SK-N-SH (cell line): ENCODE data around the gene GCLC. TPM values are rescaled to one million over a fixed set of nuclear protein-coding genes. Genes with fewer than 3 reads are reported as not detected.

ENCODE experiments used
- CTCF ChIA-PET: fragments of 300-600, 350-600 bp; formaldehyde crosslinking; extraction: SDS; loops from one replicate; lab custom pipeline; 2021; lab: Yijun Ruan, JAX
- POLR2A ChIA-PET: fragments of 350-600 bp; sonication (Branson Sonifier 250); formaldehyde crosslinking; extraction: SDS; loops from one replicate; lab custom pipeline; 2020; ENCODE audit warnings: antibody characterized with exemption, inconsistent platforms; lab: Yijun Ruan, JAX
- DNase-seq: peaks from one replicate; pipeline ENCODE4 v3.0.0; 2012
- H2AFZ ChIP-seq: fragments of 200-600 bp; sonication (generic); 2 replicates; pipeline ENCODE4 v1.8.1; 2016; ENCODE audit warnings: antibody characterized with exemption, mild to moderate bottlenecking, low read depth
- H3F3A ChIP-seq: fragments of 200-600 bp; sonication (generic); replicated peaks from 2 replicates; pipeline ENCODE3; 2016; ENCODE audit warnings: antibody characterized with exemption, mild to moderate bottlenecking; ENCODE audit not compliant: insufficient read depth
- H3K27ac ChIP-seq, 2 experiments: fragments of 200-500 bp in 1 of 2; fragments of 200-600 bp in 1 of 2; sonication (Bioruptor generic) in 1 of 2; sonication (generic), shearing (Covaris generic) in 1 of 2; 2 replicates each; pipeline versions ENCODE4 v1.5.1 to v1.6.1; 2014 to 2016; ENCODE audit warnings: low read depth in 2 of 2, inconsistent platforms in 1 of 2, low read length in 1 of 2, mild to moderate bottlenecking in 1 of 2, mixed read lengths in 1 of 2
- H3K27me3 ChIP-seq: fragments of 200-600 bp; sonication (generic), shearing (Covaris generic); 2 replicates; pipeline ENCODE4 v1.6.1; 2016; ENCODE audit warnings: mixed run types; ENCODE audit not compliant: insufficient read depth
- H3K36me3 ChIP-seq, 2 experiments: fragments of 200-500 bp in 1 of 2; fragments of 200-600 bp in 1 of 2; sonication (Bioruptor generic) in 1 of 2; sonication (generic) in 1 of 2; replicated peaks in 1 of 2; 2 replicates each; pipeline versions ENCODE3 to v1.5.1; 2014 to 2016; ENCODE audit warnings: low read length in 1 of 2, mild to moderate bottlenecking in 1 of 2; ENCODE audit not compliant: insufficient read depth in 2 of 2, control insufficient read depth in 1 of 2
- H3K4me1 ChIP-seq, 2 experiments: fragments of 200-500 bp in 1 of 2; fragments of 200-600 bp in 1 of 2; sonication (Bioruptor generic) in 1 of 2; sonication (generic), shearing (Covaris generic) in 1 of 2; 2 replicates each; pipeline versions ENCODE4 v1.5.1 to v1.6.1; 2014 to 2016; ENCODE audit warnings: low read depth in 1 of 2, low read length in 1 of 2, mixed run types in 1 of 2; ENCODE audit not compliant: insufficient read depth in 2 of 2, control insufficient read depth in 1 of 2
- H3K4me2 ChIP-seq: fragments of 200-600 bp; sonication (generic), shearing (Covaris generic); 2 replicates; pipeline ENCODE4 v1.6.1; 2017; ENCODE audit warnings: mixed run types
- H3K4me3 ChIP-seq, 2 experiments: fragments of 200-500 bp in 1 of 2; fragments of 200-600 bp in 1 of 2; sonication (Bioruptor generic) in 1 of 2; sonication (generic), shearing (Covaris generic) in 1 of 2; 2 replicates each; pipeline versions ENCODE4 v1.5.1 to v1.8.1; 2014 to 2016; ENCODE audit warnings: low read depth in 2 of 2, inconsistent platforms in 1 of 2, low read length in 1 of 2, mild to moderate bottlenecking in 1 of 2, mixed read lengths in 1 of 2, moderate library complexity in 1 of 2
- H3K79me2 ChIP-seq: fragments of 200-600 bp; sonication (generic); 2 replicates; pipeline ENCODE4 v1.8.1; 2017; ENCODE audit warnings: mild to moderate bottlenecking; ENCODE audit not compliant: insufficient read depth
- H3K9ac ChIP-seq: fragments of 200-600 bp; sonication (generic); 2 replicates; pipeline ENCODE4 v1.6.1; 2017; ENCODE audit warnings: mixed run types
- H3K9me2 ChIP-seq: fragments of 200-600 bp; sonication (generic); 2 replicates; pipeline ENCODE4 v1.6.1; 2017; ENCODE audit warnings: mixed run types
- H3K9me3 ChIP-seq: fragments of 200-600 bp; sonication (generic); 2 replicates; pipeline ENCODE4 v1.6.1; 2017; ENCODE audit warnings: mixed run types, mild to moderate bottlenecking, moderate library complexity
- H4K20me1 ChIP-seq: fragments of 200-600 bp; sonication (generic); 2 replicates; pipeline ENCODE4 v1.6.1; 2017; ENCODE audit warnings: mild to moderate bottlenecking, mixed run types; ENCODE audit not compliant: insufficient read depth
- ELF1 ChIP-seq: IDR thresholded peaks from 2 replicates; pipeline ENCODE4 v1.4.0; 2012
- FOSL2 ChIP-seq: IDR thresholded peaks from 2 replicates; pipeline ENCODE4 v1.4.0; 2012; ENCODE audit warnings: low read depth, mild to moderate bottlenecking, moderate library complexity, borderline replicate concordance
- FOXJ3 ChIP-seq: sonication (generic); formaldehyde crosslinking; IDR thresholded peaks from 2 replicates; pipeline ENCODE4 v1.5.1; 2020; ENCODE audit warnings: mild to moderate bottlenecking, missing genetic modification reagents
- IRF3 ChIP-seq: fragments of 150-350 bp; IDR thresholded peaks from 2 replicates; pipeline ENCODE4 v1.6.1; 2016; ENCODE audit warnings: mild to moderate bottlenecking, low read depth, low read length
- JUND ChIP-seq: IDR thresholded peaks from 2 replicates; pipeline ENCODE4 v1.4.0; 2012
- MAX ChIP-seq: IDR thresholded peaks from 2 replicates; pipeline ENCODE4 v1.4.0; 2012; ENCODE audit warnings: low read depth
- MEF2A ChIP-seq: IDR thresholded peaks from 2 replicates; pipeline ENCODE4 v1.4.0; 2012; ENCODE audit warnings: low read depth, borderline replicate concordance
- NFIC ChIP-seq: IDR thresholded peaks from 2 replicates; pipeline ENCODE4 v1.4.0; 2012; ENCODE audit warnings: borderline replicate concordance
- PBX3 ChIP-seq: IDR thresholded peaks from 2 replicates; pipeline ENCODE4; 2012
- POLR2AphosphoS5 ChIP-seq: IDR thresholded peaks from 2 replicates; pipeline ENCODE4 v1.6.1; 2012; ENCODE audit warnings: low read depth, low read length
- RCOR1 ChIP-seq: fragments of 150-350 bp; IDR thresholded peaks from 2 replicates; pipeline ENCODE4 v1.6.1; 2017; ENCODE audit warnings: antibody characterized with exemption, low read length
- REST ChIP-seq: IDR thresholded peaks from 2 replicates; pipeline ENCODE4 v1.6.1; 2012; ENCODE audit warnings: mild to moderate bottlenecking, low read depth, low read length, moderate library complexity
- RFX5 ChIP-seq: IDR thresholded peaks from 2 replicates; pipeline ENCODE4 v1.6.1; 2012; ENCODE audit warnings: mild to moderate bottlenecking, improper control_type of control experiment, low read length
- TEAD4 ChIP-seq: IDR thresholded peaks from 2 replicates; pipeline ENCODE4 v1.4.0; 2012; ENCODE audit warnings: mild to moderate bottlenecking, borderline replicate concordance; ENCODE audit not compliant: insufficient read depth
- USF1 ChIP-seq: IDR thresholded peaks from 2 replicates; pipeline ENCODE4 v1.4.0; 2012; ENCODE audit warnings: low read depth, borderline replicate concordance
- YY1 ChIP-seq: IDR thresholded peaks from 2 replicates; pipeline ENCODE4 v1.4.0; 2012; ENCODE audit warnings: low read depth, mild to moderate bottlenecking
- WGBS: methylation state at CpG from one replicate; pipeline ENCODE4 v1.1.6; 2017; ENCODE audit warnings: low lambda C conversion rate; 5-methylcytosine and 5-hydroxymethylcytosine counted together
- polyA plus RNA-seq, 3 experiments: library from polyadenylated mRNA; depleted of rRNA; stranded (reverse); fragments of >200 nt; gene quantifications; 2 replicates each; pipeline ENCODE4 v1.2.3, GENCODE V29; 2012

GCLC gene
- polyA plus RNA-seq, 1 of the 3 experiments (the other 2 are of a cell fraction) = 7.5 TPM

GRCh38 chr6:53579338-53579737 lies 34.4 kb upstream of the GCLC start:
- Histone ChIP-seq H4K20me1 (no peaks in the 10 kb centered on the region), H3K36me3 (no peaks in the 10 kb centered on the region), H3K79me2 (no peaks in the 10 kb centered on the region), H3K4me2 (no peak overlapping the region), H3K9me2 (no peaks in the 10 kb centered on the region), H3K27ac (no peak overlapping the region), H2AFZ (no peak overlapping the region), H3K4me1 (no peaks in the 10 kb centered on the region), H3K27me3 (no peaks in the 10 kb centered on the region), H3K4me3 (no peak overlapping the region), H3K9ac (no peak overlapping the region), H3F3A (no peaks in the 10 kb centered on the region), H3K9me3 (no peaks in the 10 kb centered on the region)
- WGBS = 75% methylated on average over 5 of the region's 5 CpGs
- DNase-seq = no peak
- POLR2A ChIA-PET = no interaction called here
- TF ChIP-seq USF1 (no peak), PBX3 (no peak), REST (no peak), FOSL2 (no peak), RFX5 (no peak), YY1 (no peak), POLR2AphosphoS5 (no peak), RCOR1 (no peak), NFIC (no peak), MEF2A (no peak), FOXJ3 (no peak), TEAD4 (no peak), IRF3 (no peak), JUND (no peak), MAX (no peak), ELF1 (no peak)
- CTCF ChIA-PET = no interaction called here
